HL-60/S4 treated with phorbol 12-myristate 13-acetate at 8.2 ng/mL for 4 days and 3 days (cell line): ENCODE measurements around the gene SP1.
"Not testable (repeated sequence)": the region's sequence is repeated elsewhere in the genome, so short reads cannot be mapped to it uniquely, and the experiment has no call there.

Experiments
- in situ Hi-C: fragments of 300-500 bp; cut with MboI; formaldehyde crosslinking; loops from 2 replicates; pipeline ENCODE4 v1.15.0; 2022; ENCODE audit warnings: low sequenced_read_pairs

Gene SP1

GRCh38 chr12:53355121-53355520 is 24.9 kb upstream of the SP1 start:
- in situ Hi-C loops: loop anchor here (10.0 kb wide), 1 partner anchor 70 kb away; the partner anchor contains the start of gene AMHR2

- in situ Hi-C loops: loop anchor here (10.0 kb wide), 1 partner anchor 66 kb away; the partner anchor contains the start of gene AMHR2
Measured at GRCh38 chr12:53358836-53359419, 21.0 kb upstream of the SP1 start.

- in situ Hi-C loops: not testable (repeated sequence)
Measured at GRCh38 chr12:53361638-53362037, 18.3 kb upstream of the SP1 start.

GRCh38 chr12:53365245-53365904 is 14.6 kb upstream of the SP1 start:
- in situ Hi-C loops: no loop called here

- in situ Hi-C loops: not testable (repeated sequence)
Measured at GRCh38 chr12:53373554-53374133, 6.3 kb upstream of the SP1 start.

- in situ Hi-C loops: not testable (repeated sequence)
Measured at GRCh38 chr12:53374277-53374676, 5.7 kb upstream of the SP1 start.

GRCh38 chr12:53376747-53377146 is 3.2 kb upstream of the SP1 start:
- in situ Hi-C loops: no loop called here

GRCh38 chr12:53378222-53378621 is 1.8 kb upstream of the SP1 start:
- in situ Hi-C loops: no loop called here

GRCh38 chr12:53378724-53379388 is 1.1 kb upstream of the SP1 start:
- in situ Hi-C loops: no loop called here

- in situ Hi-C loops: no loop called here
Measured at GRCh38 chr12:53379389-53380103, 430 bp upstream of the SP1 start.

- in situ Hi-C loops: no loop called here
Measured at GRCh38 chr12:53380794-53381730, 1.1 kb downstream of the SP1 start.

- in situ Hi-C loops: no loop called here
Measured at GRCh38 chr12:53381731-53382630, 2.0 kb downstream of the SP1 start.

GRCh38 chr12:53383258-53383657 is 3.3 kb downstream of the SP1 start:
- in situ Hi-C loops: no loop called here

- in situ Hi-C loops: not testable (repeated sequence)
Measured at GRCh38 chr12:53386381-53386780, 6.4 kb downstream of the SP1 start.

- in situ Hi-C loops: no loop called here
Measured at GRCh38 chr12:53388932-53389331, 9.0 kb downstream of the SP1 start.

- in situ Hi-C loops: no loop called here
Measured at GRCh38 chr12:53389702-53390101, 9.7 kb downstream of the SP1 start.

GRCh38 chr12:53391724-53392123 is 11.7 kb downstream of the SP1 start:
- in situ Hi-C loops: no loop called here

- in situ Hi-C loops: no loop called here
Measured at GRCh38 chr12:53399896-53400295, 19.9 kb downstream of the SP1 start.

- in situ Hi-C loops: not testable (repeated sequence)
Measured at GRCh38 chr12:53402351-53402750, 22.4 kb downstream of the SP1 start.
